Nephron progenitor cell (in vitro differentiated cells): ENCODE data around the gene KRTAP1-5.
"Not testable (repeated sequence)": the region's sequence is repeated elsewhere in the genome, so short reads cannot be mapped to it uniquely, and the experiment has no call there.

Experiments used
- DNase-seq: peaks from one replicate; pipeline ENCODE4 v3.0.0; 2021
- H3K27ac Mint-ChIP-seq: 2 replicates; pipeline ENCODE4 v1.8.0; 2021; ENCODE audit warnings: mild to moderate bottlenecking, moderate library complexity, mixed read lengths
- H3K27me3 Mint-ChIP-seq: 2 replicates; pipeline ENCODE4 v1.8.0; 2021; ENCODE audit warnings: mild to moderate bottlenecking, low read depth, mixed read lengths; ENCODE audit not compliant: poor library complexity
- H3K36me3 Mint-ChIP-seq: 2 replicates; pipeline ENCODE4 v1.8.0; 2021; ENCODE audit warnings: low read depth, mixed read lengths
- H3K4me1 Mint-ChIP-seq: 2 replicates; pipeline ENCODE4 v1.8.0; 2021; ENCODE audit warnings: mixed read lengths
- H3K4me3 Mint-ChIP-seq: 2 replicates; pipeline ENCODE4 v1.8.0; 2021; ENCODE audit warnings: mild to moderate bottlenecking, moderate library complexity, mixed read lengths
- H3K9me3 Mint-ChIP-seq: 2 replicates; pipeline ENCODE4 v1.8.0; 2021; ENCODE audit warnings: mild to moderate bottlenecking, moderate library complexity, mixed read lengths
- TF ChIP-seq, protein P1 (sequence below): fragments of 200-600 bp; sonication (generic); IDR thresholded peaks from 2 replicates; pipeline ENCODE4 v1.5.0; 2021; ENCODE audit warnings: antibody characterized with exemption

KRTAP1-5 gene

DNA sequence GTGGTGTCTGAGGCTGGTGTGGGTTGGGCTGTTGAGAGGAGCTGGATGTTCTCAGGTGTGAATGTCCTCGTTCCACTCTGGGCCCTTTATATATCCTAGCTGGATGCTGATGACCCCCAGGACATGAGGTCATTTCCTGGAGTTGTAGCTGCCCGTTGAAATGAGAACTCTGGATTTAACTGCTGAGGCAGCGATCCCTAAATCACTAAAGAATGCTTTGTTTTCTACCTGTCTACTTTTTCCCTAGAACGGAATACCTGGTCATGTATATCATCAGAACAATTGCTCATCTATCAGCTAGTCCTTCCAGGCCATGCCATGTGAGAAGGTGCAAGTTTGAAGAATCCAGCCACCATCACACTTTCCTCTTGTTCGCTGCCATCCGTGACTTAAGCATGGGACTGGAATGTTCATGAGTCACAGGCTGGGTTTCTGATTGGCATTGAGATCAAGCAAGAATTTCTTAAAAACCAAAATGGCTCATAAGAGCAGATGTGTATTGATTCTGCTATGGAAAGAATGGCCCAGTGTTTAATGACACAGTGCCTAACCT lies 33.1 kb upstream of the KRTAP1-5 start, which contains the start of gene KRTAP2-3:
TSS of gene KRTAP2-3 (minus strand) at position 63 of the 553 bp plus-strand sequence. CDS start 64 bp downstream, outside the sequence.
- TF ChIP-seq, protein P1, sequence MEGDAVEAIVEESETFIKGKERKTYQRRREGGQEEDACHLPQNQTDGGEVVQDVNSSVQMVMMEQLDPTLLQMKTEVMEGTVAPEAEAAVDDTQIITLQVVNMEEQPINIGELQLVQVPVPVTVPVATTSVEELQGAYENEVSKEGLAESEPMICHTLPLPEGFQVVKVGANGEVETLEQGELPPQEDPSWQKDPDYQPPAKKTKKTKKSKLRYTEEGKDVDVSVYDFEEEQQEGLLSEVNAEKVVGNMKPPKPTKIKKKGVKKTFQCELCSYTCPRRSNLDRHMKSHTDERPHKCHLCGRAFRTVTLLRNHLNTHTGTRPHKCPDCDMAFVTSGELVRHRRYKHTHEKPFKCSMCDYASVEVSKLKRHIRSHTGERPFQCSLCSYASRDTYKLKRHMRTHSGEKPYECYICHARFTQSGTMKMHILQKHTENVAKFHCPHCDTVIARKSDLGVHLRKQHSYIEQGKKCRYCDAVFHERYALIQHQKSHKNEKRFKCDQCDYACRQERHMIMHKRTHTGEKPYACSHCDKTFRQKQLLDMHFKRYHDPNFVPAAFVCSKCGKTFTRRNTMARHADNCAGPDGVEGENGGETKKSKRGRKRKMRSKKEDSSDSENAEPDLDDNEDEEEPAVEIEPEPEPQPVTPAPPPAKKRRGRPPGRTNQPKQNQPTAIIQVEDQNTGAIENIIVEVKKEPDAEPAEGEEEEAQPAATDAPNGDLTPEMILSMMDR = no peak
- H3K27me3 Mint-ChIP-seq = peaks cover 4% of the 10 kb centered on the region
- H3K27ac Mint-ChIP-seq = peak within 1 kb of the TSS; percentile 18
- no peak within 1 kb of the TSS for H3K4me3 Mint-ChIP-seq
- no peak for DNase-seq
- no peaks in the 10 kb centered on the region for H3K36me3 Mint-ChIP-seq
- H3K9me3 Mint-ChIP-seq = peaks cover 4% of the 10 kb centered on the region
- H3K4me1 Mint-ChIP-seq = peaks cover 11% of the 10 kb centered on the region

DNA sequence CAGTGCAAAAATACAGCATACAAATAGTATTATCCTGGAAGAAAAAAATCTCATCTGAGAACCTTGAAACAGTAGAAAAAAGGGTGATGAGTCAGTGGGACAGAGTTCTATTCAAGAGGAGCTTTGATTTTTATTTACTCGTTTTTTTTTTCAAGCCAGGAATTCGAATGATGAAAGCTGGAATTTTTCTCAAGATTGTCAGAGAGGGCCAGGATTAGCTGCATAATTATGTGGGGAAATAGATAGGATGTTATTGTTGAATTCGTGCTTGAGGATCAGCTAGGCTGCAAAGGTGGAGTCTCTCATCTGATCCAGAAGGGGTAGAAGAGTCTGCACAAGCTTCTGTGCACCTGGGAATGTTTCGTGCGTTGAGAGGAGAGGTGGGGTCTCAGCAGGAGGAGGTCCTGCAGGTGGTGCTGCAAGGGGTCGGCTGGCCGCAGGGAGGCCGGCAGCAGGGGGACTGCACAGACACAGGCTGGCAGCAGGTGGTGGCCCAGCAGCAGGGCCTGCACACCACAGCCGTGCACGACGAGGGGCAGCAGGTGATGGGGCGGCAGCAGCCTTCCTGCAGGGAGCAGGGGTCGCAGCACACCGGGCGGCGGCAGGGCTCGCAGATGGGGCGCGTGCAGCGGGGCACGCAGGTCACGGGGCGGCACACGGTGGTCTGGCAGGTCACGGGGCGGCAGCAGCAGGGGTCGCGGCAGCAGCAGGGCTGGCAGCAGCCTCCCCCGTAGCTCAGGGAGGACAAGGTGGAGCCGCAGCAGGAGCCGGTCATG lies 32.5 kb upstream of the KRTAP1-5 start:
- not testable (repeated sequence) for H3K9me3 Mint-ChIP-seq, H3K36me3 Mint-ChIP-seq, H3K27me3 Mint-ChIP-seq, H3K4me3 Mint-ChIP-seq, DNase-seq
- H3K4me1 Mint-ChIP-seq = peaks cover 11% of the 10 kb centered on the region
- peak overlapping the region; percentile 10 for H3K27ac Mint-ChIP-seq

- Mint-ChIP-seq H3K27me3 (no peaks in the 10 kb centered on the region), H3K36me3 (no peaks in the 10 kb centered on the region), H3K4me3 (no peak overlapping the region), H3K4me1 (peaks cover 11% of the 10 kb centered on the region), H3K27ac (no peak overlapping the region), H3K9me3 (peaks cover 5% of the 10 kb centered on the region)
- TF ChIP-seq, protein P1 = no peak
- DNase-seq = no peak
These were observed 31.7 kb upstream of the KRTAP1-5 start for GRCh38 chr17:41058741-41059140.

- no peak overlapping the region for H3K27ac Mint-ChIP-seq
- no peak for DNase-seq
- H3K27me3 Mint-ChIP-seq = no peaks in the 10 kb centered on the region
- H3K4me3 Mint-ChIP-seq = no peak overlapping the region
- no peaks in the 10 kb centered on the region for H3K36me3 Mint-ChIP-seq
- peaks cover 11% of the 10 kb centered on the region for H3K4me1 Mint-ChIP-seq
- TF ChIP-seq, protein P1 = no peak
- peaks cover 17% of the 10 kb centered on the region for H3K9me3 Mint-ChIP-seq
These were observed 30.5 kb upstream of the KRTAP1-5 start for GRCh38 chr17:41057547-41057946.

GRCh38 chr17:41055130-41055529 lies 28.1 kb upstream of the KRTAP1-5 start, which contains the start of gene KRTAP2-2:
KRTAP2-2 (minus strand) TSS chr17:41055230; CDS start chr17:41055211, 19 bp downstream.
- peaks cover 17% of the 10 kb centered on the region for H3K9me3 Mint-ChIP-seq
- H3K4me1 Mint-ChIP-seq, DNase-seq, H3K27ac Mint-ChIP-seq, H3K36me3 Mint-ChIP-seq, H3K27me3 Mint-ChIP-seq, H3K4me3 Mint-ChIP-seq: not testable (repeated sequence)

DNA sequence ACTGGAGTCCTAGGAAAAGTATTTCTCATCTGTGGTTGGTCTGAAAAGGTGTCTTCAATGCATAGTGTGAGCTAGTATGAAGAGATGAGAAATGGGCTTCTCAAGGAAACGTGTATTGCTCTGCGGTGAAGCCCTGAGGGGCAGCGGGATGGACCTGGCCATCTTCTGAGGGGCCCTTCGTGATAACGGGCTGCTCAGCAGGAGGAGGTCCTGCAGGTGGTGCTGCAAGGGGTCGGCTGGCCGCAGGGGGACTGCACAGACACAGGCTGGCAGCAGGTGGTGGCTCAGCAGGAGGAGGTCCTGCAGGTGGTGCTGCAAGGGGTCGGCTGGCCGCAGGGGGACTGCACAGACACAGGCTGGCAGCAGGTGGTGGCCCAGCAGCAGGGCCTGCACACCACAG lies 27.5 kb upstream of the KRTAP1-5 start:
- not testable (repeated sequence) for H3K4me1 Mint-ChIP-seq, H3K36me3 Mint-ChIP-seq, H3K27me3 Mint-ChIP-seq, H3K4me3 Mint-ChIP-seq, H3K27ac Mint-ChIP-seq, DNase-seq
- H3K9me3 Mint-ChIP-seq = peaks cover 17% of the 10 kb centered on the region

- Mint-ChIP-seq H3K4me3 (no peak overlapping the region), H3K9me3 (peaks cover 17% of the 10 kb centered on the region), H3K36me3 (no peaks in the 10 kb centered on the region), H3K27me3 (no peaks in the 10 kb centered on the region), H3K4me1 (peaks cover under 1% of the 10 kb centered on the region), H3K27ac (no peak overlapping the region)
- DNase-seq = no peak
- TF ChIP-seq, protein P1 = no peak
These were observed 27.0 kb upstream of the KRTAP1-5 start for GRCh38 chr17:41054025-41054424.
